ENCODE data around the gene OXGR1. TPM values are rescaled to one million over a fixed set of nuclear protein-coding genes. Genes with fewer than 3 reads are reported as not detected.

The OXGR1 gene
- total RNA-seq, 2 experiments from 2014 or later = not detected

GRCh38 chr13:96946709-96947311 is 47.5 kb downstream of the OXGR1 start:
- CTCF ChIA-PET = no interaction called here
- DNase-seq = no peak
- H3K9me3 Mint-ChIP-seq = no peaks in the 10 kb centered on the region
- H3K4me1 Mint-ChIP-seq (ENCODE audit: low read depth) = no peaks in the 10 kb centered on the region
- no peak overlapping the region for H3K27ac Mint-ChIP-seq
- no peaks in the 10 kb centered on the region for H3K36me3 Mint-ChIP-seq (ENCODE audit: low read depth)
- peaks cover 4% of the 10 kb centered on the region for H3K27me3 Mint-ChIP-seq (ENCODE audit: low read depth)
- intact Hi-C loops (cut with micrococcal nuclease) = no loop called here
- no peak overlapping the region for H3K4me3 Mint-ChIP-seq

GRCh38 chr13:96940961-96941360 is 53.3 kb downstream of the OXGR1 start:
- no peak for DNase-seq
- H3K4me3 Mint-ChIP-seq = no peak overlapping the region
- CTCF ChIA-PET = no interaction called here
- intact Hi-C loops (cut with micrococcal nuclease) = no loop called here
- H3K36me3 Mint-ChIP-seq (ENCODE audit: low read depth) = no peaks in the 10 kb centered on the region
- no peak overlapping the region for H3K27ac Mint-ChIP-seq
- H3K27me3 Mint-ChIP-seq (ENCODE audit: low read depth) = no peaks in the 10 kb centered on the region
- no peaks in the 10 kb centered on the region for H3K4me1 Mint-ChIP-seq (ENCODE audit: low read depth)
- no peaks in the 10 kb centered on the region for H3K9me3 Mint-ChIP-seq

GRCh38 chr13:96935901-96936300 is 58.4 kb downstream of the OXGR1 start:
- H3K27me3 Mint-ChIP-seq (ENCODE audit: low read depth) = no peaks in the 10 kb centered on the region
- H3K4me3 Mint-ChIP-seq = no peak overlapping the region
- no peaks in the 10 kb centered on the region for H3K9me3 Mint-ChIP-seq
- no peak overlapping the region for H3K27ac Mint-ChIP-seq
- intact Hi-C loops (cut with micrococcal nuclease) = no loop called here
- H3K4me1 Mint-ChIP-seq (ENCODE audit: low read depth) = no peaks in the 10 kb centered on the region
- H3K36me3 Mint-ChIP-seq (ENCODE audit: low read depth) = no peaks in the 10 kb centered on the region
- DNase-seq = no peak
- CTCF ChIA-PET = interaction anchor here (0.6 kb wide), 1 partner anchor 618 kb away, joined by 3 read pairs; no protein-coding TSS in a partner anchor

Other genes starting within 250 kb of the OXGR1 start
- 10 to 100 TPM; 16.8 to 18.8 TPM for gene MBNL2, start 227.9 kb upstream of the OXGR1 start, total RNA-seq